Gastrocnemius medialis (tissue), 4 donors: ENCODE measurements around the gene ASMT. TPM values are rescaled to one million over a fixed set of nuclear protein-coding genes. Genes with fewer than 3 reads are reported as not detected.
"Not testable (repeated sequence)": the region's sequence is repeated elsewhere in the genome, so short reads cannot be mapped to it uniquely, and the experiment has no call there.

ENCODE experiments used
- ATAC-seq, 2 donors: fragments of 150-250 bp; one replicate each; pipeline ENCODE4 v1.9.1; 2016
- DNase-seq, 2 donors: peaks; one replicate each; pipeline ENCODE4 v3.0.0-alpha.2; 2019
- H3K27ac ChIP-seq, 4 donors: fragments of 200-600 bp; sonication (generic); 1 replicate in 1 of 4; 2 replicates in 3 of 4; pipeline ENCODE4 v1.5.1; 2016 to 2018; ENCODE audit warnings: mild to moderate bottlenecking in 2 of 4, moderate library complexity in 1 of 4
- H3K27me3 ChIP-seq, 3 donors: fragments of 200-600 bp; sonication (generic) in 2 of 3; 1 replicate in 1 of 3; 2 replicates in 2 of 3; pipeline versions ENCODE4 v1.5.1 to v1.6.0; 2016 to 2019; ENCODE audit warnings: mild to moderate bottlenecking in 1 of 3, moderate library complexity in 1 of 3
- H3K36me3 ChIP-seq, 2 donors: fragments of 200-600 bp; sonication (generic) in 1 of 2; one replicate each; pipeline ENCODE4 v1.5.1; 2017 to 2018
- H3K4me1 ChIP-seq, 2 donors: fragments of 200-600 bp; sonication (generic) in 1 of 2; one replicate each; pipeline ENCODE4 v1.5.1; 2016 to 2017; ENCODE audit warnings: mild to moderate bottlenecking in 2 of 2
- H3K4me3 ChIP-seq, 4 donors: fragments of 200-600 bp; sonication (generic) in 3 of 4; 1 replicate in 1 of 4; 2 replicates in 3 of 4; pipeline ENCODE4 v1.5.1; 2016 to 2019; ENCODE audit warnings: mild to moderate bottlenecking in 2 of 4
- H3K9me3 ChIP-seq, 3 donors: fragments of 200-600 bp; sonication (generic) in 2 of 3; 1 replicate in 1 of 3; 2 replicates in 2 of 3; pipeline ENCODE4 v1.5.1; 2016 to 2019
- CTCF ChIP-seq, 5 experiments: fragments of 450-650 bp in 3 of 5; fragments of 200-600 bp in 2 of 5; sonication (generic) in 2 of 5; IDR thresholded peaks in 4 of 5; conservative IDR thresholded peaks in 1 of 5; 1 replicate in 4 of 5; 2 replicates in 1 of 5; pipeline ENCODE4 v1.5.1; 2016 to 2019; ENCODE audit warnings: antibody characterized with exemption in 5 of 5, mild to moderate bottlenecking in 3 of 5, moderate library complexity in 3 of 5
- POLR2A ChIP-seq, 2 donors: fragments of 450-650 bp; IDR thresholded peaks; one replicate each; pipeline ENCODE4 v1.6.1; 2017; ENCODE audit warnings: antibody characterized with exemption in 2 of 2, mild to moderate bottlenecking in 2 of 2, moderate library complexity in 2 of 2
- in situ Hi-C, 4 donors: fragments of 200-750 bp; cut with MboI; loops; one replicate each; pipeline versions ENCODE4 v1.15.0 to v1.8.0; 2017; ENCODE audit warnings: low sequenced_read_pairs in 4 of 4
- intact Hi-C: fragments of 100-400 bp; cut with DNase I; formaldehyde crosslinking; loops from one replicate; pipeline ENCODE4 v1.15.1; 2023; ENCODE audit warnings: low total_unique reads
- total RNA-seq, 4 donors: library from RNA; depleted of rRNA; stranded (reverse); fragments of >200 nt; gene quantifications; one replicate each; pipeline versions ENCODE4 v1.1.0 to v1.2.3, GENCODE V29; 2016

Gene ASMT
- total RNA-seq, result not detected

GRCh38 chrX:1614927-1615326 lies at the start of gene ASMT:
Gene ASMT (plus strand): TSS chrX:1615059. CDS start chrX:1615200, 141 bp downstream.
- Histone ChIP-seq H3K4me1 (no peaks in the 10 kb centered on the region), H3K36me3 (no peaks in the 10 kb centered on the region), H3K27me3 (no peaks in the 10 kb centered on the region), H3K4me3 (no peak within 1 kb of the TSS), H3K9me3 (no peaks in the 10 kb centered on the region), H3K27ac (no peak within 1 kb of the TSS)
- in situ Hi-C loops (no loop called here), intact Hi-C loops (no loop called here)
- TF ChIP-seq POLR2A (IDR thresholded peaks at IDR 0.05), result no peak
- no peak for TF ChIP-seq CTCF (IDR thresholded peaks at IDR 0.05 in 4 of 5, conservative IDR thresholded peaks at IDR 0.05 in 1 of 5)
- ATAC-seq, result no peak
- DNase-seq, result no peak

GRCh38 chrX:1574181-1574580 lies 40.7 kb upstream of the ASMT start:
- ATAC-seq, DNase-seq: not testable (repeated sequence)

GRCh38 chrX:1576201-1576992 lies 38.5 kb upstream of the ASMT start:
- no peak overlapping the region for H3K4me3 ChIP-seq
- DNase-seq (no peak), ATAC-seq (no peak)
- no peaks in the 10 kb centered on the region for H3K4me1 ChIP-seq
- TF ChIP-seq POLR2A (IDR thresholded peaks at IDR 0.05) (no peak), CTCF (IDR thresholded peaks at IDR 0.05 in 4 of 5, conservative IDR thresholded peaks at IDR 0.05 in 1 of 5) (no peak)
- H3K36me3 ChIP-seq, result no peaks in the 10 kb centered on the region
- no peak overlapping the region for H3K27ac ChIP-seq
- no peaks in the 10 kb centered on the region for H3K27me3 ChIP-seq
- intact Hi-C loops (no loop called here), in situ Hi-C loops (loop anchor here in 2 of 4 donors (25.0 kb wide), 1 partner anchor 114 kb away; the partner anchor contains the start of gene ASMTL (in 2 of the 2))
- H3K9me3 ChIP-seq, result no peaks in the 10 kb centered on the region

More at GRCh38 chrX:1574181-1574580, 40.7 kb upstream of the ASMT start:
- H3K36me3 ChIP-seq, H3K27ac ChIP-seq, H3K4me1 ChIP-seq, H3K27me3 ChIP-seq, in situ Hi-C loops, H3K4me3 ChIP-seq, intact Hi-C loops, H3K9me3 ChIP-seq: not testable (repeated sequence)

- Histone ChIP-seq H3K27ac (no peak overlapping the region), H3K4me3 (no peak overlapping the region), H3K36me3 (no peaks in the 10 kb centered on the region), H3K9me3 (no peaks in the 10 kb centered on the region), H3K27me3 (no peaks in the 10 kb centered on the region), H3K4me1 (no peaks in the 10 kb centered on the region)
- intact Hi-C loops (no loop called here), in situ Hi-C loops (loop anchor here in 2 of 4 donors (25.0 kb wide), 1 partner anchor 116 kb away; the partner anchor contains the start of gene ASMTL (in 2 of the 2))
- no peak for ATAC-seq
- DNase-seq, result no peak
- no peak for TF ChIP-seq POLR2A (IDR thresholded peaks at IDR 0.05)
- TF ChIP-seq CTCF (IDR thresholded peaks at IDR 0.05 in 4 of 5, conservative IDR thresholded peaks at IDR 0.05 in 1 of 5), result no peak
These were observed 37.0 kb upstream of the ASMT start for GRCh38 chrX:1577845-1578244.

- DNase-seq, result no peak
- TF ChIP-seq CTCF (IDR thresholded peaks at IDR 0.05 in 4 of 5, conservative IDR thresholded peaks at IDR 0.05 in 1 of 5), result no peak
- no peak for TF ChIP-seq POLR2A (IDR thresholded peaks at IDR 0.05)
- Histone ChIP-seq H3K27ac (no peak overlapping the region), H3K36me3 (no peaks in the 10 kb centered on the region), H3K4me3 (no peak overlapping the region), H3K27me3 (no peaks in the 10 kb centered on the region), H3K4me1 (no peaks in the 10 kb centered on the region), H3K9me3 (no peaks in the 10 kb centered on the region)
- ATAC-seq, result no peak
- intact Hi-C loops (no loop called here), in situ Hi-C loops (loop anchor here in 2 of 4 donors (25.0 kb wide), 1 partner anchor 116 kb away; the partner anchor contains the start of gene ASMTL (in 2 of the 2))
These were observed 36.2 kb upstream of the ASMT start for GRCh38 chrX:1578511-1579173.
